ENCODE data around the gene RAPSN.

DNA sequence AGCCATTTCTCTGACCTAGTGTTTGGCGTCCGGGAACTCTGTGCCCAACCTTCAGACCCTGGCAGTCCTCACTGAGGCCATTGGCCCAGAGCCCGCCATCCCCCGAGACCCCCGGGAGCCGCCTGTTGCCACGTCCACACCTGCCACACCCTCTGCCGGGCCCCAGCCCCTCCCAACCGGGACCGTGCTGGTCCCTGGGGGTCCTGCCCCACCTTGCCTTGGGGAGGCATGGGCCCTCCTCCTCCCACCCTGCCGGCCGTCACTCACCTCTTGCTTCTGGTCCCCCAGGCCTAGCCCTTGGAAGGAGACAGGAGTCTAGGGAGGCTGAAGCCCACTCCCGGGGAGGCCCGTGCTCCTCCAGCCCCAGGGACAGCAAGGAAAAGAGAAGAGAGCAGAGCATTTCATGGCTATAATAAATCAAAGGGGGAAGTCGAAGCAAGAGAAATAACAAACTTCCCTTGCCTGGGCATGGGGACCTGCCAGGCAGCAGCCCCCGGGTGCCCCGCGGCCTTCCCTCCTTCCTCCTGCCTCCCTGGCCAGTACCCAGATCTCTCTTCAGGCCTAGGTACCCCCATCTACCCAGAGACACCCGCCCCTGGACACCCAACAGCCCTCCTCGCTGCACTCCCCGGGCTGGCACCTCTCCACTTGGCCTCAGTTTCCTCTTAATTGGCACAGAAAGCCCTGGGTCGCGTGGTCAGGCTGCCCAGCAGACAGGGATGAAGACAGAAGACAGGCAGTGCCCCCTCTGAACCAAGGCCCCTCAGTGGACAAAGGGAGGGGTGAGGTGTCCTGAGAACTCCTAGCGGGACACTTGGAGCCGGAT, 53.5 kb downstream of the RAPSN start:
- TF ChIP-seq, protein P1, sequence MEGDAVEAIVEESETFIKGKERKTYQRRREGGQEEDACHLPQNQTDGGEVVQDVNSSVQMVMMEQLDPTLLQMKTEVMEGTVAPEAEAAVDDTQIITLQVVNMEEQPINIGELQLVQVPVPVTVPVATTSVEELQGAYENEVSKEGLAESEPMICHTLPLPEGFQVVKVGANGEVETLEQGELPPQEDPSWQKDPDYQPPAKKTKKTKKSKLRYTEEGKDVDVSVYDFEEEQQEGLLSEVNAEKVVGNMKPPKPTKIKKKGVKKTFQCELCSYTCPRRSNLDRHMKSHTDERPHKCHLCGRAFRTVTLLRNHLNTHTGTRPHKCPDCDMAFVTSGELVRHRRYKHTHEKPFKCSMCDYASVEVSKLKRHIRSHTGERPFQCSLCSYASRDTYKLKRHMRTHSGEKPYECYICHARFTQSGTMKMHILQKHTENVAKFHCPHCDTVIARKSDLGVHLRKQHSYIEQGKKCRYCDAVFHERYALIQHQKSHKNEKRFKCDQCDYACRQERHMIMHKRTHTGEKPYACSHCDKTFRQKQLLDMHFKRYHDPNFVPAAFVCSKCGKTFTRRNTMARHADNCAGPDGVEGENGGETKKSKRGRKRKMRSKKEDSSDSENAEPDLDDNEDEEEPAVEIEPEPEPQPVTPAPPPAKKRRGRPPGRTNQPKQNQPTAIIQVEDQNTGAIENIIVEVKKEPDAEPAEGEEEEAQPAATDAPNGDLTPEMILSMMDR (conservative IDR thresholded peaks at IDR 0.05; ENCODE audit: low read depth in 2 of 2), result no peak
- TF ChIP-seq EZH2 (IDR thresholded peaks at IDR 0.05; ENCODE audit: low read depth, unreplicated experiment) (no peak), POLR2AphosphoS5 (IDR thresholded peaks at IDR 0.05; ENCODE audit: low read depth) (no peak), NANOG (IDR thresholded peaks at IDR 0.05; ENCODE audit: borderline replicate concordance) (no peak), CREB1 (CRISPR knock-in tag; IDR thresholded peaks at IDR 0.05; ENCODE audit: low read depth) (no peak), JUNB (IDR thresholded peaks at IDR 0.05; ENCODE audit: unreplicated experiment) (no peak), ZNF114 (CRISPR knock-in tag; IDR thresholded peaks at IDR 0.05) (no peak), STAT1 (IDR thresholded peaks at IDR 0.05; ENCODE audit: unreplicated experiment) (no peak)
- TF ChIP-seq, protein P2, sequence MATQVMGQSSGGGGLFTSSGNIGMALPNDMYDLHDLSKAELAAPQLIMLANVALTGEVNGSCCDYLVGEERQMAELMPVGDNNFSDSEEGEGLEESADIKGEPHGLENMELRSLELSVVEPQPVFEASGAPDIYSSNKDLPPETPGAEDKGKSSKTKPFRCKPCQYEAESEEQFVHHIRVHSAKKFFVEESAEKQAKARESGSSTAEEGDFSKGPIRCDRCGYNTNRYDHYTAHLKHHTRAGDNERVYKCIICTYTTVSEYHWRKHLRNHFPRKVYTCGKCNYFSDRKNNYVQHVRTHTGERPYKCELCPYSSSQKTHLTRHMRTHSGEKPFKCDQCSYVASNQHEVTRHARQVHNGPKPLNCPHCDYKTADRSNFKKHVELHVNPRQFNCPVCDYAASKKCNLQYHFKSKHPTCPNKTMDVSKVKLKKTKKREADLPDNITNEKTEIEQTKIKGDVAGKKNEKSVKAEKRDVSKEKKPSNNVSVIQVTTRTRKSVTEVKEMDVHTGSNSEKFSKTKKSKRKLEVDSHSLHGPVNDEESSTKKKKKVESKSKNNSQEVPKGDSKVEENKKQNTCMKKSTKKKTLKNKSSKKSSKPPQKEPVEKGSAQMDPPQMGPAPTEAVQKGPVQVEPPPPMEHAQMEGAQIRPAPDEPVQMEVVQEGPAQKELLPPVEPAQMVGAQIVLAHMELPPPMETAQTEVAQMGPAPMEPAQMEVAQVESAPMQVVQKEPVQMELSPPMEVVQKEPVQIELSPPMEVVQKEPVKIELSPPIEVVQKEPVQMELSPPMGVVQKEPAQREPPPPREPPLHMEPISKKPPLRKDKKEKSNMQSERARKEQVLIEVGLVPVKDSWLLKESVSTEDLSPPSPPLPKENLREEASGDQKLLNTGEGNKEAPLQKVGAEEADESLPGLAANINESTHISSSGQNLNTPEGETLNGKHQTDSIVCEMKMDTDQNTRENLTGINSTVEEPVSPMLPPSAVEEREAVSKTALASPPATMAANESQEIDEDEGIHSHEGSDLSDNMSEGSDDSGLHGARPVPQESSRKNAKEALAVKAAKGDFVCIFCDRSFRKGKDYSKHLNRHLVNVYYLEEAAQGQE (IDR thresholded peaks at IDR 0.05; ENCODE audit: unreplicated experiment), result no peak
- TF ChIP-seq, protein P3, sequence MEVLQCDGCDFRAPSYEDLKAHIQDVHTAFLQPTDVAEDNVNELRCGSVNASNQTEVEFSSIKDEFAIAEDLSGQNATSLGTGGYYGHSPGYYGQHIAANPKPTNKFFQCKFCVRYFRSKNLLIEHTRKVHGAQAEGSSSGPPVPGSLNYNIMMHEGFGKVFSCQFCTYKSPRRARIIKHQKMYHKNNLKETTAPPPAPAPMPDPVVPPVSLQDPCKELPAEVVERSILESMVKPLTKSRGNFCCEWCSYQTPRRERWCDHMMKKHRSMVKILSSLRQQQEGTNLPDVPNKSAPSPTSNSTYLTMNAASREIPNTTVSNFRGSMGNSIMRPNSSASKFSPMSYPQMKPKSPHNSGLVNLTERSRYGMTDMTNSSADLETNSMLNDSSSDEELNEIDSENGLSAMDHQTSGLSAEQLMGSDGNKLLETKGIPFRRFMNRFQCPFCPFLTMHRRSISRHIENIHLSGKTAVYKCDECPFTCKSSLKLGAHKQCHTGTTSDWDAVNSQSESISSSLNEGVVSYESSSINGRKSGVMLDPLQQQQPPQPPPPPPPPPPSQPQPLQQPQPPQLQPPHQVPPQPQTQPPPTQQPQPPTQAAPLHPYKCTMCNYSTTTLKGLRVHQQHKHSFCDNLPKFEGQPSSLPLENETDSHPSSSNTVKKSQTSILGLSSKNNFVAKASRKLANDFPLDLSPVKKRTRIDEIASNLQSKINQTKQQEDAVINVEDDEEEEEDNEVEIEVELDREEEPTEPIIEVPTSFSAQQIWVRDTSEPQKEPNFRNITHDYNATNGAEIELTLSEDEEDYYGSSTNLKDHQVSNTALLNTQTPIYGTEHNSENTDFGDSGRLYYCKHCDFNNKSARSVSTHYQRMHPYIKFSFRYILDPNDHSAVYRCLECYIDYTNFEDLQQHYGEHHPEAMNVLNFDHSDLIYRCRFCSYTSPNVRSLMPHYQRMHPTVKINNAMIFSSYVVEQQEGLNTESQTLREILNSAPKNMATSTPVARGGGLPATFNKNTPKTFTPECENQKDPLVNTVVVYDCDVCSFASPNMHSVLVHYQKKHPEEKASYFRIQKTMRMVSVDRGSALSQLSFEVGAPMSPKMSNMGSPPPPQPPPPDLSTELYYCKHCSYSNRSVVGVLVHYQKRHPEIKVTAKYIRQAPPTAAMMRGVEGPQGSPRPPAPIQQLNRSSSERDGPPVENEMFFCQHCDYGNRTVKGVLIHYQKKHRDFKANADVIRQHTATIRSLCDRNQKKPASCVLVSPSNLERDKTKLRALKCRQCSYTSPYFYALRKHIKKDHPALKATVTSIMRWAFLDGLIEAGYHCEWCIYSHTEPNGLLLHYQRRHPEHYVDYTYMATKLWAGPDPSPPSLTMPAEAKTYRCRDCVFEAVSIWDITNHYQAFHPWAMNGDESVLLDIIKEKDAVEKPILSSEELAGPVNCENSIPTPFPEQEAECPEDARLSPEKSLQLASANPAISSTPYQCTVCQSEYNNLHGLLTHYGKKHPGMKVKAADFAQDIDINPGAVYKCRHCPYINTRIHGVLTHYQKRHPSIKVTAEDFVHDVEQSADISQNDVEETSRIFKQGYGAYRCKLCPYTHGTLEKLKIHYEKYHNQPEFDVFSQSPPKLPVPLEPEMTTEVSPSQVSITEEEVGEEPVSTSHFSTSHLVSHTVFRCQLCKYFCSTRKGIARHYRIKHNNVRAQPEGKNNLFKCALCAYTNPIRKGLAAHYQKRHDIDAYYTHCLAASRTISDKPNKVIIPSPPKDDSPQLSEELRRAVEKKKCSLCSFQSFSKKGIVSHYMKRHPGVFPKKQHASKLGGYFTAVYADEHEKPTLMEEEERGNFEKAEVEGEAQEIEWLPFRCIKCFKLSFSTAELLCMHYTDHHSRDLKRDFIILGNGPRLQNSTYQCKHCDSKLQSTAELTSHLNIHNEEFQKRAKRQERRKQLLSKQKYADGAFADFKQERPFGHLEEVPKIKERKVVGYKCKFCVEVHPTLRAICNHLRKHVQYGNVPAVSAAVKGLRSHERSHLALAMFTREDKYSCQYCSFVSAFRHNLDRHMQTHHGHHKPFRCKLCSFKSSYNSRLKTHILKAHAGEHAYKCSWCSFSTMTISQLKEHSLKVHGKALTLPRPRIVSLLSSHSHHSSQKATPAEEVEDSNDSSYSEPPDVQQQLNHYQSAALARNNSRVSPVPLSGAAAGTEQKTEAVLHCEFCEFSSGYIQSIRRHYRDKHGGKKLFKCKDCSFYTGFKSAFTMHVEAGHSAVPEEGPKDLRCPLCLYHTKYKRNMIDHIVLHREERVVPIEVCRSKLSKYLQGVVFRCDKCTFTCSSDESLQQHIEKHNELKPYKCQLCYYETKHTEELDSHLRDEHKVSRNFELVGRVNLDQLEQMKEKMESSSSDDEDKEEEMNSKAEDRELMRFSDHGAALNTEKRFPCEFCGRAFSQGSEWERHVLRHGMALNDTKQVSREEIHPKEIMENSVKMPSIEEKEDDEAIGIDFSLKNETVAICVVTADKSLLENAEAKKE (CRISPR knock-in tag; IDR thresholded peaks at IDR 0.05), result no peak
